ENCODE results near the gene RHOB. TPM values are rescaled to one million over a fixed set of nuclear protein-coding genes. Genes with fewer than 3 reads are reported as not detected.
"Not testable (repeated sequence)": the region's sequence is repeated elsewhere in the genome, so short reads cannot be mapped to it uniquely, and the experiment has no call there.

RHOB gene
- total RNA-seq, 4 donors from 2014 or later: 242 to 1,280 (median 486) TPM

DNA sequence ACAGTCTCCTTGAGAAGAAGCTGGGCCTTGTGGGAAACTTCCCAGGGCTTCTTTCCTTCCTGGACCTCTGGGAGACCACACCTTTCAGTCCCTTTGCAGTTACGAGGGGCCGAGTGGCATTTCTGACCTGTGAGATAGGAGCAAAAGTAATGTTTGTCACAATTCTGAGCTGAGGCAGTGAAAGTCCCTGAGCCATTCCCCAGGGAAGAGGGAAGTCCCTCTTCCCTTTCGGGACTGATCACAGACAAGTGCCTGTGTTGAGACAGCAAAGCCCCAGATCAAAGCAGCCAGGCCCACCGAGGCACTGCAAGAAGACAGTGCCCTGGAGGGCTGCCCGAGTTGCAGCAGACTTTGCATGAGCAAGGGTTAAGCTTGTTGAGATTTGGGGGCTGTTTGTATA is 41.9 kb downstream of the RHOB start:
- no peaks in the 10 kb centered on the region for H3K36me3 ChIP-seq
- peak overlapping the region; percentile 35 to 49 for H3K27ac ChIP-seq
- H3K27me3 ChIP-seq: no peaks in the 10 kb centered on the region
- intact Hi-C loops (cut with DNase I; ENCODE audit: low total_unique reads): no loop called here
- H3K9me3 ChIP-seq: no peaks in the 10 kb centered on the region
- no peak for TF ChIP-seq POLR2A (IDR thresholded peaks at IDR 0.05)
- TF ChIP-seq, protein P1, sequence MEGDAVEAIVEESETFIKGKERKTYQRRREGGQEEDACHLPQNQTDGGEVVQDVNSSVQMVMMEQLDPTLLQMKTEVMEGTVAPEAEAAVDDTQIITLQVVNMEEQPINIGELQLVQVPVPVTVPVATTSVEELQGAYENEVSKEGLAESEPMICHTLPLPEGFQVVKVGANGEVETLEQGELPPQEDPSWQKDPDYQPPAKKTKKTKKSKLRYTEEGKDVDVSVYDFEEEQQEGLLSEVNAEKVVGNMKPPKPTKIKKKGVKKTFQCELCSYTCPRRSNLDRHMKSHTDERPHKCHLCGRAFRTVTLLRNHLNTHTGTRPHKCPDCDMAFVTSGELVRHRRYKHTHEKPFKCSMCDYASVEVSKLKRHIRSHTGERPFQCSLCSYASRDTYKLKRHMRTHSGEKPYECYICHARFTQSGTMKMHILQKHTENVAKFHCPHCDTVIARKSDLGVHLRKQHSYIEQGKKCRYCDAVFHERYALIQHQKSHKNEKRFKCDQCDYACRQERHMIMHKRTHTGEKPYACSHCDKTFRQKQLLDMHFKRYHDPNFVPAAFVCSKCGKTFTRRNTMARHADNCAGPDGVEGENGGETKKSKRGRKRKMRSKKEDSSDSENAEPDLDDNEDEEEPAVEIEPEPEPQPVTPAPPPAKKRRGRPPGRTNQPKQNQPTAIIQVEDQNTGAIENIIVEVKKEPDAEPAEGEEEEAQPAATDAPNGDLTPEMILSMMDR (IDR thresholded peaks at IDR 0.05): no peak
- H3K4me3 ChIP-seq: no peak overlapping the region
- no peaks in the 10 kb centered on the region for H3K4me1 ChIP-seq
- DNase-seq: no peak

GRCh38 chr2:20490300-20491181 is 43.7 kb downstream of the RHOB start:
- TF ChIP-seq, protein P1 (IDR thresholded peaks at IDR 0.05): no peak
- peak in 1 of 2 donors; percentile 32 for TF ChIP-seq POLR2A (IDR thresholded peaks at IDR 0.05)
- Histone ChIP-seq H3K9me3 (no peaks in the 10 kb centered on the region), H3K4me3 (no peak overlapping the region), H3K4me1 (no peaks in the 10 kb centered on the region), H3K36me3 (no peaks in the 10 kb centered on the region), H3K27me3 (no peaks in the 10 kb centered on the region), H3K27ac (peak overlapping the region; percentile 30 to 75)
- intact Hi-C loops (cut with DNase I; ENCODE audit: low total_unique reads): no loop called here
- peak; percentile 87 to 89 for DNase-seq

- intact Hi-C loops (cut with DNase I; ENCODE audit: low total_unique reads): no loop called here
- no peaks in the 10 kb centered on the region for H3K27me3 ChIP-seq
- no peak for DNase-seq
These were observed 45.1 kb downstream of the RHOB start for GRCh38 chr2:20491739-20492531.

DNA sequence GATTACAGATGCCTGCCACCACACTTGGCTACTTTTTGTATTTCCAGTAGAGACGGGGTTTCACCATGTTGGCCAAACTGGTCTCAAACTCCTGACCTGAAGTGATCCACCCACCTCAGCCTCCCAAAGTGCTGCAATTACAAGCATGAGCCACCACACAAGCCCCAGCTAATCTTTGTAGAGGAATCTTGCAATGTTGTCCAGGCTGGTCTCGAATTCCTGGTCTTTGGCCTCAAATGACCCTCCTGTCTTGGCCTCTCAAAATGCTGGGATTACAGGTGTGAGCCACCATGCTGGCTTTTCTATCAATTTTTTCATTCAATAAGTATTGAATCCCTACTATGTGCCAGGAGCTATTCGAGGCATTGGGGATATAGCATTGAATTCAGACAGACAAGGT is 46.2 kb downstream of the RHOB start:
- H3K9me3 ChIP-seq; H3K36me3 ChIP-seq; H3K4me3 ChIP-seq; H3K4me1 ChIP-seq; intact Hi-C loops (cut with DNase I; ENCODE audit: low total_unique reads); H3K27me3 ChIP-seq; H3K27ac ChIP-seq; DNase-seq: not testable (repeated sequence)

More at GRCh38 chr2:20491739-20492531, 45.1 kb downstream of the RHOB start:
- no peaks in the 10 kb centered on the region for H3K36me3 ChIP-seq
- no peaks in the 10 kb centered on the region for H3K4me1 ChIP-seq
- no peak for TF ChIP-seq POLR2A (IDR thresholded peaks at IDR 0.05)
- TF ChIP-seq, protein P1 (IDR thresholded peaks at IDR 0.05): no peak
- peak overlapping the region in 1 of 2 donors; percentile 75 for H3K27ac ChIP-seq
- no peak overlapping the region for H3K4me3 ChIP-seq
- no peaks in the 10 kb centered on the region for H3K9me3 ChIP-seq

GRCh38 chr2:20494241-20494640 is 47.4 kb downstream of the RHOB start:
- no peaks in the 10 kb centered on the region for H3K36me3 ChIP-seq
- no peaks in the 10 kb centered on the region for H3K9me3 ChIP-seq
- no peak for DNase-seq
- H3K4me1 ChIP-seq: no peaks in the 10 kb centered on the region
- H3K27ac ChIP-seq: peak overlapping the region in 1 of 2 donors; percentile 13
- H3K27me3 ChIP-seq: no peaks in the 10 kb centered on the region
- H3K4me3 ChIP-seq: no peak overlapping the region
- TF ChIP-seq, protein P1 (IDR thresholded peaks at IDR 0.05): no peak
- TF ChIP-seq POLR2A (IDR thresholded peaks at IDR 0.05): no peak
- intact Hi-C loops (cut with DNase I; ENCODE audit: low total_unique reads): no loop called here

Measured in uterus (tissue), 4 donors.